HCT116 (cell line): Measurements from ENCODE around the gene DOK1. TPM values are rescaled to one million over a fixed set of nuclear protein-coding genes. Genes with fewer than 3 reads are reported as not detected.

Source experiments
- ATAC-seq: fragments of 200-7000 bp; cut with Tn5 transposase; 2 replicates; pipeline ENCODE4 v1.9.1; 2020; ENCODE audit warnings: mild to moderate bottlenecking, moderate library complexity
- BruUV-seq: library from RNA; stranded (reverse); fragments of 400-500 nt; replicated peaks from 2 replicates; lab custom pipeline; 2021; lab: Mats Ljungman, UMichigan
- CTCF ChIA-PET: fragments of 300-600 bp; sonication (Branson Sonifier 250); formaldehyde crosslinking; loops from one replicate; lab custom pipeline; 2021; ENCODE audit warnings: antibody characterized with exemption; lab: Charles Lee
- POLR2A ChIA-PET: fragments of 300-600, 350-600 bp; sonication (Branson Sonifier 250); formaldehyde crosslinking; loops from one replicate; lab custom pipeline; 2021; ENCODE audit warnings: antibody characterized with exemption; lab: Charles Lee
- RAD21 ChIA-PET, 2 experiments: fragments of 300-600 bp; sonication (Branson Sonifier 250); formaldehyde crosslinking; loops; one replicate each; lab custom pipeline; 2023; ENCODE audit warnings: low total read pairs in 2 of 2; ENCODE audit not compliant: uncharacterized antibody in 2 of 2, unreplicated experiment in 2 of 2, low non-redundant PET in 1 of 2; lab: Charles Lee
- DNase-seq: peaks from one replicate; pipeline ENCODE4 v3.0.0-alpha.2; 2010; ENCODE audit warnings: low read depth, low spot score
- H2AFZ ChIP-seq: fragments of 200-600 bp; shearing (Covaris generic), sonication (generic); 2 replicates; pipeline ENCODE4 v1.6.1; 2017; ENCODE audit warnings: low read depth, mixed run types, mixed read lengths, antibody characterized with exemption, low read length; ENCODE audit not compliant: poor library complexity, severe bottlenecking
- H3K27ac ChIP-seq: 2 replicates; pipeline ENCODE4 v1.5.1; 2012; ENCODE audit warnings: low read depth, low read length
- H3K27me3 ChIP-seq: fragments of 200-600 bp; sonication (generic); 2 replicates; pipeline ENCODE4 v1.6.1; 2016; ENCODE audit warnings: mixed run types, low read length, mixed read lengths; ENCODE audit not compliant: insufficient read depth
- H3K36me3 ChIP-seq, 2 experiments: fragments of 200-500 bp in 1 of 2; fragments of 200-600 bp in 1 of 2; sonication (Bioruptor generic) in 1 of 2; sonication (generic) in 1 of 2; 2 replicates each; pipeline versions ENCODE4 v1.5.1 to v1.6.1; 2014 to 2016; ENCODE audit warnings: low read length in 2 of 2, inconsistent platforms in 1 of 2, mixed read lengths in 1 of 2, mixed run types in 1 of 2; ENCODE audit not compliant: insufficient read depth in 2 of 2, control insufficient read depth in 1 of 2
- H3K4me1 ChIP-seq, 2 experiments: fragments of 200-600 bp in 1 of 2; sonication (generic) in 1 of 2; 2 replicates each; pipeline versions ENCODE4 v1.5.1 to v1.6.1; 2012 to 2017; ENCODE audit warnings: low read length in 2 of 2, inconsistent platforms in 1 of 2, mild to moderate bottlenecking in 1 of 2, mixed read lengths in 1 of 2, mixed run types in 1 of 2, moderate library complexity in 1 of 2; ENCODE audit not compliant: insufficient read depth in 2 of 2, control insufficient read depth in 1 of 2
- H3K4me2 ChIP-seq: fragments of 200-600 bp; sonication (generic); 2 replicates; pipeline ENCODE4 v1.6.1; 2017; ENCODE audit warnings: mixed run types, low read length, mixed read lengths
- H3K4me3 ChIP-seq, 2 experiments: fragments of 200-600 bp in 1 of 2; sonication (generic) in 1 of 2; replicated peaks in 1 of 2; 2 replicates each; pipeline ENCODE4 v1.5.1; 2011 to 2016; ENCODE audit warnings: low read length in 2 of 2, control low read depth in 1 of 2, low read depth in 1 of 2, mild to moderate bottlenecking in 1 of 2, mixed read lengths in 1 of 2, mixed run types in 1 of 2
- H3K79me2 ChIP-seq: fragments of 200-600 bp; sonication (generic); 2 replicates; pipeline ENCODE4 v1.6.1; 2017; ENCODE audit warnings: mild to moderate bottlenecking, mixed run types, low read length, moderate library complexity, mixed read lengths; ENCODE audit not compliant: insufficient read depth
- H3K9ac ChIP-seq: fragments of 200-600 bp; sonication (generic); 2 replicates; pipeline ENCODE4 v1.6.1; 2016; ENCODE audit warnings: low read length, mixed read lengths
- H3K9me2 ChIP-seq: fragments of 200-600 bp; sonication (generic), shearing (Covaris generic); 2 replicates; pipeline ENCODE4 v1.6.1; 2017; ENCODE audit warnings: mixed run types, mild to moderate bottlenecking, moderate library complexity; ENCODE audit not compliant: insufficient read depth
- H3K9me3 ChIP-seq, 2 experiments: fragments of 200-500 bp in 1 of 2; fragments of 200-600 bp in 1 of 2; sonication (Bioruptor generic) in 1 of 2; sonication (generic) in 1 of 2; 2 replicates each; pipeline ENCODE4 v1.6.1; 2014 to 2017; ENCODE audit warnings: low read length in 2 of 2, mixed read lengths in 2 of 2, inconsistent platforms in 1 of 2, low read depth in 1 of 2, mild to moderate bottlenecking in 1 of 2, mixed run types in 1 of 2, moderate library complexity in 1 of 2; ENCODE audit not compliant: control insufficient read depth in 1 of 2, insufficient read depth in 1 of 2
- H4K20me1 ChIP-seq: fragments of 200-600 bp; sonication (generic), shearing (Covaris generic); 2 replicates; pipeline ENCODE4 v1.6.1; 2017; ENCODE audit warnings: mixed run types, mild to moderate bottlenecking, moderate library complexity; ENCODE audit not compliant: insufficient read depth
- CBX3 ChIP-seq: IDR thresholded peaks from 2 replicates; pipeline ENCODE4 v1.6.1; 2012; ENCODE audit warnings: low read depth
- CTCF ChIP-seq, 3 experiments: fragments of 200-600 bp in 1 of 3; sonication (generic) in 1 of 3; IDR thresholded peaks in 2 of 3; conservative IDR thresholded peaks in 1 of 3; 2 replicates each; pipeline ENCODE4 v1.5.1; 2012 to 2017; ENCODE audit warnings: low read depth in 2 of 3, low read length in 2 of 3, antibody characterized with exemption in 1 of 3, borderline replicate concordance in 1 of 3, control low read depth in 1 of 3, mild to moderate bottlenecking in 1 of 3, mixed read lengths in 1 of 3, mixed run types in 1 of 3, moderate library complexity in 1 of 3; ENCODE audit not compliant: insufficient read depth in 1 of 3
- ELF1 ChIP-seq: IDR thresholded peaks from 2 replicates; pipeline ENCODE4 v1.6.1; 2012; ENCODE audit warnings: low read depth, borderline replicate concordance
- FOSL1 ChIP-seq: IDR thresholded peaks from 2 replicates; pipeline ENCODE4 v1.6.1; 2012; ENCODE audit warnings: low read depth
- MAX ChIP-seq: IDR thresholded peaks from 2 replicates; pipeline ENCODE4 v1.6.1; 2012
- POLR2A ChIP-seq: IDR thresholded peaks from 2 replicates; pipeline ENCODE4 v1.7.0; 2011; ENCODE audit warnings: borderline replicate concordance; ENCODE audit not compliant: insufficient read depth, insufficient read length; ENCODE audit errors: extremely low read depth
- YY1 ChIP-seq: IDR thresholded peaks from 2 replicates; pipeline ENCODE4 v1.6.1; 2011; ENCODE audit warnings: low read length, low read depth, moderate library complexity, mild to moderate bottlenecking; ENCODE audit not compliant: insufficient replicate concordance; ENCODE audit errors: extremely low read depth
- intact Hi-C: fragments of 100-400 bp; cut with micrococcal nuclease; formaldehyde crosslinking; loops from 2 replicates; pipeline ENCODE4 v1.10.0; 2022
- total RNA-seq: library from RNA; stranded (reverse); gene quantifications from one replicate; pipeline ENCODE4 v1.2.1, GENCODE V29; 2021; ENCODE audit not compliant: unreplicated experiment

Gene DOK1
- total RNA-seq, 1 experiment from 2014 or later, result 18.8 TPM

GRCh38 chr2:74512744-74513604 lies 41.5 kb upstream of the DOK1 start:
- no peaks in the 10 kb centered on the region for H3K9me3 ChIP-seq
- H3K36me3 ChIP-seq, result no peaks in the 10 kb centered on the region
- no peak overlapping the region for H2AFZ ChIP-seq
- no peak overlapping the region for H3K4me3 ChIP-seq
- no peaks in the 10 kb centered on the region for H3K9me2 ChIP-seq
- no peak overlapping the region for H3K9ac ChIP-seq
- no peaks in the 10 kb centered on the region for H3K79me2 ChIP-seq
- POLR2A ChIA-PET, result no interaction called here
- H3K4me2 ChIP-seq, result no peak overlapping the region
- peaks cover 6 to 9% of the 10 kb centered on the region in 2 experiments; a peak in 3 of 4 replicates for H3K4me1 ChIP-seq
- no peaks in the 10 kb centered on the region for H4K20me1 ChIP-seq
- intact Hi-C loops, result no loop called here
- RAD21 ChIA-PET, result no interaction called here
- CTCF ChIA-PET, result no interaction called here
- TF ChIP-seq MAX, result no peak
- no peak for TF ChIP-seq FOSL1
- no peak for TF ChIP-seq CBX3
- TF ChIP-seq YY1, result no peak
- no peak for TF ChIP-seq CTCF (IDR thresholded peaks at IDR 0.05 in 2 of 3, conservative IDR thresholded peaks at IDR 0.05 in 1 of 3; ENCODE audit: borderline replicate concordance in 1 of 3, insufficient read depth in 1 of 3, low read depth in 2 of 3, low read length in 2 of 3)
- no peak for TF ChIP-seq POLR2A
- no peak for TF ChIP-seq ELF1
- DNase-seq (no peak), ATAC-seq (no peak)
- BruUV-seq, result no TSS peak
- H3K27me3 ChIP-seq, result no peaks in the 10 kb centered on the region
- H3K27ac ChIP-seq, result no peak overlapping the region
